Measurements from ENCODE around the gene ADAT1. TPM values are rescaled to one million over a fixed set of nuclear protein-coding genes. Genes with fewer than 3 reads are reported as not detected.

Gene ADAT1
- total RNA-seq, 4 donors from 2014 or later, result 36.8 to 72.3 (median 50.7) TPM

DNA sequence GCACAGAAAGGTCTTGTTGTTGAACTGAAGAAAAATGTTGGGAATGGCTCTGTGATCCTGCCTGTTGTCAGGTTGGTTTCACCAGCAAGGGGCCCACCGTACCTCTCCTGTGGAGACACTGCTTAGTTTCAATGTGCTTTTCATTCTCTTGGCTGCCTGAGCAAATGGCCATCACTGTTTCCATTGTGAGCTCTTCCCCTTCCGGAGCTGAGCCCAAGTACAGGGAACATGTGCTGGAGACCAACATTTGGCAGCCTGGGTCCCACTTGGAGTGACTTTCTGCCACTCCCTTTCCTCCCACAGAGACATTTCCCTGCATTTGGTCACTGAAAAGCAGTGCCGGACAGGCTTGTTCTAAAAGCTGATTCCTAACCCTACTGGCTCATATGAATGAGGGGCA, 33.8 kb downstream of the ADAT1 start:
- peak overlapping the region in 2 of 3 donors; percentile 15 to 44 for H3K27ac ChIP-seq
- no peak overlapping the region for H3K4me3 ChIP-seq (replicated peaks in 1 of 3)
- TF ChIP-seq, protein P1, sequence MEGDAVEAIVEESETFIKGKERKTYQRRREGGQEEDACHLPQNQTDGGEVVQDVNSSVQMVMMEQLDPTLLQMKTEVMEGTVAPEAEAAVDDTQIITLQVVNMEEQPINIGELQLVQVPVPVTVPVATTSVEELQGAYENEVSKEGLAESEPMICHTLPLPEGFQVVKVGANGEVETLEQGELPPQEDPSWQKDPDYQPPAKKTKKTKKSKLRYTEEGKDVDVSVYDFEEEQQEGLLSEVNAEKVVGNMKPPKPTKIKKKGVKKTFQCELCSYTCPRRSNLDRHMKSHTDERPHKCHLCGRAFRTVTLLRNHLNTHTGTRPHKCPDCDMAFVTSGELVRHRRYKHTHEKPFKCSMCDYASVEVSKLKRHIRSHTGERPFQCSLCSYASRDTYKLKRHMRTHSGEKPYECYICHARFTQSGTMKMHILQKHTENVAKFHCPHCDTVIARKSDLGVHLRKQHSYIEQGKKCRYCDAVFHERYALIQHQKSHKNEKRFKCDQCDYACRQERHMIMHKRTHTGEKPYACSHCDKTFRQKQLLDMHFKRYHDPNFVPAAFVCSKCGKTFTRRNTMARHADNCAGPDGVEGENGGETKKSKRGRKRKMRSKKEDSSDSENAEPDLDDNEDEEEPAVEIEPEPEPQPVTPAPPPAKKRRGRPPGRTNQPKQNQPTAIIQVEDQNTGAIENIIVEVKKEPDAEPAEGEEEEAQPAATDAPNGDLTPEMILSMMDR (IDR thresholded peaks at IDR 0.05), result no peak
- no peak for TF ChIP-seq POLR2A (IDR thresholded peaks at IDR 0.05)
- DNase-seq, result peak; percentile 5 to 20
- no peaks in the 10 kb centered on the region for H3K27me3 ChIP-seq
- intact Hi-C loops (cut with DNase I), result no loop called here
- WGBS, 2 donors, result 51 to 58% methylated on average over 3 of the region's 3 CpGs
- H3K36me3 ChIP-seq, result no peaks in the 10 kb centered on the region
- peaks cover 19 to 26% of the 10 kb centered on the region in 2 donors for H3K4me1 ChIP-seq
- H3K9me3 ChIP-seq, result no peaks in the 10 kb centered on the region

DNA sequence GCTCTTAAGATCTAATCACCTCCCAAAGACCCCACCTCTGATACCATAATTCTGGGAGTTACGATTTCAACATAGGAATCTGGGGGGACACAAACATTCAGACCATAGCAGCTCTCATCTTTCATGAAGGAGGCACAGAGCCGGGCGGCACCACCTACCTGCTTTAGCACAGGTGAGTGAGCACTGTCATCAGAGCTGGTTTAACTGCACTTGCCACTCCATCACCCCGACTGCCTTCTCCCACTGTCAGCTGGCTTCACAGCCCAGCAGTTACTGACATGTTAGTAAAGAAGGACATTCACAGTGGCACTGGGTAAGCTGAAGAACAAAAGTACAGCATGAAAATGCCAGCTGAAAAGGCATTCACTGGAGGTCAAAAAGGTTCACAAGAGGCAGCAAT, 34.4 kb downstream of the ADAT1 start:
- TF ChIP-seq, protein P1 (IDR thresholded peaks at IDR 0.05), result no peak
- no peak for TF ChIP-seq POLR2A (IDR thresholded peaks at IDR 0.05)
- peaks cover 19 to 26% of the 10 kb centered on the region in 2 donors for H3K4me1 ChIP-seq
- H3K36me3 ChIP-seq, result no peaks in the 10 kb centered on the region
- DNase-seq, result peak; percentile 23 to 50
- H3K4me3 ChIP-seq (replicated peaks in 1 of 3), result no peak overlapping the region
- 45% methylated on average over 4 of the region's 4 CpGs for WGBS, 2 donors
- H3K27ac ChIP-seq, result peak overlapping the region in 2 of 3 donors; percentile 15 to 44
- no peaks in the 10 kb centered on the region for H3K9me3 ChIP-seq
- intact Hi-C loops (cut with DNase I), result no loop called here
- H3K27me3 ChIP-seq, result no peaks in the 10 kb centered on the region

DNA sequence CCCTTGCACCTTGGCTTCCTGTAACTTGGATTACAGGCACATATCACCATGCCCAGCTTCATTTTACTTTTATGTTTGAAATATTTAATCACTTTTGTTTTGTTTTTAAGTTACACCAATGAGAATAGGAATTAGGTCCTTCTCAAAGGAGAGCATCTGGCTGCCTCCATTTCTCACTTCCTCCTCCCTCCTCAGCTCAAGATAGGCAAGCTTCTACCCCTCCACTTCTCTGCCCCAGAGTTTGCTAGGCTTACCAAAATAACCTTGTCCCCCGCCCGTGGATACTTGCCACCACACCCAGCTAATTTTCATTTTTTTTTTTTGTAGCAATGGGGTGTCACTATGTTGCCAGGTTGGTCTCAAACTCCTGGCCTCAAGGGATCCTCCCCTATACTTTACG, 39.0 kb downstream of the ADAT1 start:
- intact Hi-C loops (cut with DNase I), result no loop called here
- Histone ChIP-seq H3K9me3 (no peaks in the 10 kb centered on the region), H3K27me3 (no peaks in the 10 kb centered on the region), H3K27ac (no peak overlapping the region), H3K36me3 (peaks cover 3 to 10% of the 10 kb centered on the region in 2 donors), H3K4me3 (replicated peaks in 1 of 3) (no peak overlapping the region), H3K4me1 (peaks cover 6 to 9% of the 10 kb centered on the region in 2 donors)
- DNase-seq, result no peak
- 87 to 88% methylated on average over 3 of the region's 3 CpGs for WGBS, 2 donors
- TF ChIP-seq POLR2A (IDR thresholded peaks at IDR 0.05), result no peak
- TF ChIP-seq, protein P1 (IDR thresholded peaks at IDR 0.05), result no peak

DNA sequence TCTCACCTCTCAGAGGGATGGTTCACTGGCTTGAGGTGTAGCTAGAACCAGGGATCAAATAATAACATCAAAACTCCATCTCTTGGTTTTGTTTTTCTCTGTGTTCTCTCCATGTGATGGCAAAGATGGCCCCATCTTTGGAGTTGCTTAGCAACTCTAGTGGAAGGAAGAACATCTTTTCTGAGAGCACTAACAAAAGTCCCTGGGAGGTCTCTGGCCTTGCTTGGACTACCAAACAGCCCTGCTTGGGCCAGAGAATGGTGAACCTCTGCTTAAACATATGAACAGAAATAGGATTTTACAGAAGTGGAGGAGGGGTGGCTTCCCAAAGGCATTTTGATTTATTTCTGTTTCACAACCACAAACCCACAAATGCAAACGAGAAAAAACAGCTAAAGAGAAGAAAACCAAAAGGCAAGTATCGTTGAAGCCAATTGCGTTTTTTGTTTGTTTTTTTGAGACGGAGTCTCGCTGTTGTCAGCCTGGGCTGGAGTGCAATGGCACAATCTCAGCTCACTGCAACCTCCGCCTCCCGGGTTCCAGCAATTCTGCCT, 43.7 kb downstream of the ADAT1 start:
- H3K9me3 ChIP-seq, result no peaks in the 10 kb centered on the region
- no peak for TF ChIP-seq POLR2A (IDR thresholded peaks at IDR 0.05)
- TF ChIP-seq, protein P1 (IDR thresholded peaks at IDR 0.05), result no peak
- no peaks in the 10 kb centered on the region for H3K4me1 ChIP-seq
- WGBS, 2 donors, result 89 to 92% methylated on average over 7 of the region's 7 CpGs
- H3K36me3 ChIP-seq, result peaks cover 37 to 41% of the 10 kb centered on the region in 2 donors
- no peaks in the 10 kb centered on the region for H3K27me3 ChIP-seq
- no peak overlapping the region for H3K27ac ChIP-seq
- H3K4me3 ChIP-seq (replicated peaks in 1 of 3), result no peak overlapping the region
- DNase-seq, result no peak
- intact Hi-C loops (cut with DNase I), result no loop called here

DNA sequence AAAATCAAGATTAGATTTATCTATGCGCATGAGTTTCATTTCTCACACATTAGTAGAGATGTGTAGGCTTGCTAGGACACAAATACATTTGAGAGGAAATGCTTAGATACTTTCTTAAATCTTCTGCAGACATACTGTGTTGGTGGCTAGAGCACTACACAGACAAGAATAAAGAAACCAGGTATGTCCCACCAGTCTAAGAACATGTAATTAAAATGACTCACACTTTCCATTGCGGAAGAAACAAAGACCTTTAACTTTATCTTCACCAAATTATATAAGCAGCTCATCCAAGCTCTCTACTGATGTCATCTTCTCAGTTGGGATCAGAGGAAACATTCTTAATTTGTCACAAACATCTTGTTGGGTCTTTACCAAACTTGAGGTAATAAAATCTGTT, 44.4 kb downstream of the ADAT1 start:
- intact Hi-C loops (cut with DNase I), result no loop called here
- Histone ChIP-seq H3K4me3 (replicated peaks in 1 of 3) (no peak overlapping the region), H3K9me3 (no peaks in the 10 kb centered on the region), H3K4me1 (no peaks in the 10 kb centered on the region), H3K27me3 (no peaks in the 10 kb centered on the region), H3K36me3 (peaks cover 41 to 43% of the 10 kb centered on the region in 2 donors), H3K27ac (no peak overlapping the region)
- 97 to 99% methylated on average over 2 of the region's 2 CpGs for WGBS, 2 donors
- TF ChIP-seq POLR2A (IDR thresholded peaks at IDR 0.05), result no peak
- TF ChIP-seq, protein P1 (IDR thresholded peaks at IDR 0.05), result no peak
- no peak for DNase-seq
